PC-3 (cell line): Measurements from ENCODE around the gene FANCC.

ENCODE experiments used
- CTCF ChIP-seq: fragments of 300-600 bp; sonication (generic); conservative IDR thresholded peaks from 2 replicates; pipeline ENCODE4 v1.5.1; 2017; ENCODE audit warnings: antibody characterized with exemption, low read depth, mild to moderate bottlenecking, low read length
- EZH2 ChIP-seq: fragments of 300-600 bp; sonication (generic); IDR thresholded peaks from one replicate; pipeline ENCODE4 v1.6.1; 2017; ENCODE audit warnings: antibody characterized with exemption, mild to moderate bottlenecking, low read length; ENCODE audit not compliant: unreplicated experiment

- TF ChIP-seq CTCF = no peak
- TF ChIP-seq EZH2 = no peak
Observed at GRCh38 chr9:95102572-95102971, 214.9 kb downstream of the FANCC start.
